GM12892 (cell line): Measurements from ENCODE around the gene PDILT.

Source experiments
- POLR2A ChIP-seq: IDR thresholded peaks from 2 replicates; pipeline ENCODE4 v1.6.1; 2011; ENCODE audit warnings: low read depth, low read length, control low read depth
- TAF1 ChIP-seq: IDR thresholded peaks from 2 replicates; pipeline ENCODE4 v1.6.1; 2011; ENCODE audit warnings: low read depth, mild to moderate bottlenecking, control low read depth, low read length, borderline replicate concordance

DNA sequence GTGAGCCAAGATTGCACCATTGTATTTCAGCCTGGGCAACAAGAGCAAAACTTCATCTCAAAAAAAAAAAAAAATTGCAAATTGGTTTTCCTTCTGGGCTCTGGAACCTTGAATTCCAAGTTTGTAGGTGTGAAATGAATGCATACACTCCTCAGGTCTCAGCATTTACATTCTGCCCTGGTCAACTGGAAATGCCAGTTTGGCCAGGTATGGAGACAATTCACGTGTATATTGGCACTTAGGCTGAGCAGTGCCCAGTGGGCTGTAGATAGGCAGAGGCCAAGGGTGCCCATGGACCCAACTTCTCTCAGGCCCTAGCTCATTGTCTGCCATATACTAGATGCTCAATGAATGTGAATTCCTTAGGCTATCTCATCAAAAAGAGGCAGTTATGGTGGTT, 15.7 kb downstream of the PDILT start:
- TF ChIP-seq TAF1 (no peak), POLR2A (no peak)
